Measurements from ENCODE around the gene PRX. TPM values are rescaled to one million over a fixed set of nuclear protein-coding genes. Genes with fewer than 3 reads are reported as not detected.
"Not testable (repeated sequence)": the region's sequence is repeated elsewhere in the genome, so short reads cannot be mapped to it uniquely, and the experiment has no call there.

PRX gene
- total RNA-seq, 4 donors from 2014 or later: 1.5 to 5.0 (median 2.6) TPM

DNA sequence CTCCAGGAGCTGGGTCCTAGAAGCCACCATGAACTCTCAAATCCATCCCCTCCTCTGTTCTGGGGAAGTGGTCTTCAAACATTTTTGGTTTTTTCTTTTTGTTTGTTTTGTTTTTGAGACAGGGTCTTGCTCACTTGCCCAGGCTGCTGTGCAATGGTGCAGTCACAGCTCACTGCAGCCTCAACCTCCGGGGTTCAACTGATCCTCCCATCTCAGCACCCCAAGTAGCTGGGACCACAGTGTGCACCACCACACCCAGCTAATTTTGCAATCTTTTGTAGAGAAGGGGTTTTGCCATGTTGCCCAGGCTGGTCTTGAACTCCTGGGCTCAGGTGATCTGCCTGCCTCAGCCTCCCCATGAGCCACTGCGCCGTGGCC, 45.4 kb upstream of the PRX start:
- Histone ChIP-seq H3K4me3 (no peak overlapping the region), H3K4me1 (peaks cover under 1 to 9% (median 4%) of the 10 kb centered on the region in 4 donors), H3K27ac (no peak overlapping the region), H3K27me3 (no peaks in the 10 kb centered on the region), H3K9me3 (no peaks in the 10 kb centered on the region), H3K36me3 (peaks cover 0 to 6% (median 3%) of the 10 kb centered on the region in 4 donors)
- WGBS, 2 donors (ENCODE audit: low coverage in 1 of 2): 94 to 100% methylated on average over 1 to 3 of the region's 3 CpGs
- in situ Hi-C loops (cut with MboI; ENCODE audit: low pct_ligation_motif_present in 1 of 4, low pct_unique_long_range_greater_than_20kb in 1 of 4, low sequenced_read_pairs in 3 of 4): no loop called here
- TF ChIP-seq POLR2A (IDR thresholded peaks at IDR 0.05) (no peak), EP300 (IDR thresholded peaks at IDR 0.05; ENCODE audit: low read depth) (no peak), POLR2AphosphoS5 (IDR thresholded peaks at IDR 0.05) (no peak)
- TF ChIP-seq, protein P1, sequence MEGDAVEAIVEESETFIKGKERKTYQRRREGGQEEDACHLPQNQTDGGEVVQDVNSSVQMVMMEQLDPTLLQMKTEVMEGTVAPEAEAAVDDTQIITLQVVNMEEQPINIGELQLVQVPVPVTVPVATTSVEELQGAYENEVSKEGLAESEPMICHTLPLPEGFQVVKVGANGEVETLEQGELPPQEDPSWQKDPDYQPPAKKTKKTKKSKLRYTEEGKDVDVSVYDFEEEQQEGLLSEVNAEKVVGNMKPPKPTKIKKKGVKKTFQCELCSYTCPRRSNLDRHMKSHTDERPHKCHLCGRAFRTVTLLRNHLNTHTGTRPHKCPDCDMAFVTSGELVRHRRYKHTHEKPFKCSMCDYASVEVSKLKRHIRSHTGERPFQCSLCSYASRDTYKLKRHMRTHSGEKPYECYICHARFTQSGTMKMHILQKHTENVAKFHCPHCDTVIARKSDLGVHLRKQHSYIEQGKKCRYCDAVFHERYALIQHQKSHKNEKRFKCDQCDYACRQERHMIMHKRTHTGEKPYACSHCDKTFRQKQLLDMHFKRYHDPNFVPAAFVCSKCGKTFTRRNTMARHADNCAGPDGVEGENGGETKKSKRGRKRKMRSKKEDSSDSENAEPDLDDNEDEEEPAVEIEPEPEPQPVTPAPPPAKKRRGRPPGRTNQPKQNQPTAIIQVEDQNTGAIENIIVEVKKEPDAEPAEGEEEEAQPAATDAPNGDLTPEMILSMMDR (IDR thresholded peaks at IDR 0.05): no peak
- intact Hi-C loops (cut with DNase I; ENCODE audit: low total_unique reads): no loop called here
- no peak for DNase-seq

GRCh38 chr19:40457953-40458596, 44.9 kb upstream of the PRX start:
- no peak for DNase-seq
- intact Hi-C loops (cut with DNase I; ENCODE audit: low total_unique reads): no loop called here
- Histone ChIP-seq H3K9me3 (no peaks in the 10 kb centered on the region), H3K27ac (no peak overlapping the region), H3K36me3 (peaks cover 0 to 6% (median 3%) of the 10 kb centered on the region in 4 donors), H3K27me3 (no peaks in the 10 kb centered on the region), H3K4me3 (no peak overlapping the region), H3K4me1 (peaks cover 0 to 9% (median 4%) of the 10 kb centered on the region in 4 donors)
- WGBS, 2 donors (ENCODE audit: low coverage in 1 of 2): 84% methylated on average over 15 of the region's 27 CpGs; no CpG with 5 or more reads in 1 of the 2 donors
- TF ChIP-seq, protein P1 (IDR thresholded peaks at IDR 0.05): no peak
- TF ChIP-seq POLR2AphosphoS5 (IDR thresholded peaks at IDR 0.05): no peak
- TF ChIP-seq POLR2A (IDR thresholded peaks at IDR 0.05): no peak
- TF ChIP-seq EP300 (IDR thresholded peaks at IDR 0.05; ENCODE audit: low read depth): no peak
- in situ Hi-C loops (cut with MboI; ENCODE audit: low pct_ligation_motif_present in 1 of 4, low pct_unique_long_range_greater_than_20kb in 1 of 4, low sequenced_read_pairs in 3 of 4): no loop called here

DNA sequence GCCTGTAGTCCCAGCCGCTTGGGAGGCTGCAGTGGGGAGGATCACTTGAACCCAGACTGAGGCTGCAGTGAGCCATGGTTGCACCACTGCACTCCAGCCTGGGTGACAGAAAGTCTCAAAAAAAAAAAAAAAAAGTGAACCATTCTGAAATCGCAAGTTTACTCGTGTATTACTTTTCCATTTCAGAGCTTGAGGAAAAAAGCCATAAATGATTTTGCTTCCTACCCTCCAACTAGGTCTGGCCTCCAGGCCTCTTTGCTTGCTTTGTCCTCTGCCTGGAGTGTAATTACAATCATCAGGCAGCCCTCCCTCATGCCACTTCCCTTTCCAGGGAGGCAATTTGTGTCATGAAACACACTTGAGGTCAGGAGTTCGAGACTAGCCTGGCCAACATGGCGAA, 43.9 kb upstream of the PRX start:
- Histone ChIP-seq H3K27me3 (no peaks in the 10 kb centered on the region), H3K36me3 (peaks cover 0 to 6% (median 3%) of the 10 kb centered on the region in 4 donors), H3K4me3 (no peak overlapping the region), H3K9me3 (no peaks in the 10 kb centered on the region), H3K27ac (no peak overlapping the region), H3K4me1 (peaks cover 0 to 9% (median 4%) of the 10 kb centered on the region in 4 donors)
- WGBS, 2 donors (ENCODE audit: low coverage in 1 of 2): 89 to 98% methylated on average over 3 to 5 of the region's 5 CpGs
- TF ChIP-seq, protein P1 (IDR thresholded peaks at IDR 0.05): no peak
- TF ChIP-seq POLR2A (IDR thresholded peaks at IDR 0.05): no peak
- no peak for TF ChIP-seq EP300 (IDR thresholded peaks at IDR 0.05; ENCODE audit: low read depth)
- TF ChIP-seq POLR2AphosphoS5 (IDR thresholded peaks at IDR 0.05): no peak
- no peak for DNase-seq
- intact Hi-C loops (cut with DNase I; ENCODE audit: low total_unique reads) (no loop called here), in situ Hi-C loops (cut with MboI; ENCODE audit: low pct_ligation_motif_present in 1 of 4, low pct_unique_long_range_greater_than_20kb in 1 of 4, low sequenced_read_pairs in 3 of 4) (no loop called here)

DNA sequence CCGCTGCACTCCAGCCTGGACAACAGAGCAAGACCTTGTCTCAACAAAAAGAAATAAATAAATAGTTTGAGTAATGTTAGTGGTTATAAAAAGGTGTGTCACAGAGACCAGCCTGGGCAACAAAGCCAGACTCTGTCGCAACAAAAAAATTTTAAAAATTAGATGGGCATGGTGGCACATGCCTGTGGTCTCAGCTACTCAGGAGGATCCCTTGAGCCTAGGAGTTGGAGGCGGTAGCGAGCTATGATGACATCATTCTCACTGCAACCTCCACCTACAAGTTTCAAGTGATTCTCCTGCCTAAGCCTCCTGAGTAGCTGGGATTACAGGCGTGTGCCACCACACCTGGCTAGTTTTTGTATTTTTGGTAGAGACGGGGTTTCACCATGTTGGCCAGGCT, 40.8 kb upstream of the PRX start:
- DNase-seq; H3K9me3 ChIP-seq; H3K4me1 ChIP-seq; H3K27ac ChIP-seq; intact Hi-C loops (cut with DNase I; ENCODE audit: low total_unique reads); in situ Hi-C loops (cut with MboI; ENCODE audit: low pct_ligation_motif_present in 1 of 4, low pct_unique_long_range_greater_than_20kb in 1 of 4, low sequenced_read_pairs in 3 of 4); H3K27me3 ChIP-seq; H3K36me3 ChIP-seq; H3K4me3 ChIP-seq: not testable (repeated sequence)
- 80 to 91% methylated on average over 1 to 6 of the region's 6 CpGs for WGBS, 2 donors (ENCODE audit: low coverage in 1 of 2)

Data from transverse colon (tissue), 4 donors.